K562 (cell line): ENCODE data around the gene KLB. TPM values are rescaled to one million over a fixed set of nuclear protein-coding genes. Genes with fewer than 3 reads are reported as not detected.

ENCODE experiments used
- BCOR ChIP-seq: fragments of 450-650 bp; IDR thresholded peaks from 2 replicates; pipeline ENCODE4 v1.6.1; 2016
- CC2D1A ChIP-seq: fragments of 450-650 bp; IDR thresholded peaks from 2 replicates; pipeline ENCODE4 v1.6.1; 2017; ENCODE audit warnings: mild to moderate bottlenecking
- CHCHD3 ChIP-seq: fragments of 250-450 bp; sonication (Bioruptor Pico); IDR thresholded peaks from 2 replicates; pipeline ENCODE4 v2.1.2; 2022; ENCODE audit warnings: mild to moderate bottlenecking
- CREB3 ChIP-seq: fragments of 450-650 bp; conservative IDR thresholded peaks from 2 replicates; pipeline ENCODE4 v1.6.1; 2016; ENCODE audit warnings: missing genetic modification characterization, low read depth, mild to moderate bottlenecking, missing compliant biosample characterization, moderate library complexity
- CSDE1 ChIP-seq, 2 experiments: fragments of 450-650 bp; IDR thresholded peaks; 2 replicates each; pipeline ENCODE4 v1.6.1; 2016; ENCODE audit warnings: mild to moderate bottlenecking in 1 of 2
- FOXJ2 ChIP-seq: fragments of 200-800 bp; sonication (Bioruptor generic); IDR thresholded peaks from 2 replicates; pipeline ENCODE4 v1.6.1; 2016; ENCODE audit warnings: missing genetic modification characterization, missing compliant biosample characterization
- JUNB ChIP-seq: fragments of 450-650 bp; formaldehyde crosslinking; conservative IDR thresholded peaks from 2 replicates; pipeline ENCODE4 v1.4.0; 2020; ENCODE audit warnings: mild to moderate bottlenecking
- NEUROD1 ChIP-seq: fragments of 150-350 bp; IDR thresholded peaks from 2 replicates; pipeline ENCODE4 v1.6.1; 2014; ENCODE audit warnings: borderline replicate concordance, low read length, low read depth; ENCODE audit not compliant: partially characterized antibody
- PHF8 ChIP-seq: fragments of 200-600 bp; sonication (generic); IDR thresholded peaks from 2 replicates; pipeline ENCODE4 v1.6.1; 2012; ENCODE audit warnings: mixed run types, mild to moderate bottlenecking, inconsistent platforms, low read length, moderate library complexity, borderline replicate concordance
- POLR2A ChIP-seq: fragments of 450-650 bp; conservative IDR thresholded peaks from 2 replicates; pipeline ENCODE4 v1.6.1; 2016
- RB1 ChIP-seq: fragments of 450-650 bp; IDR thresholded peaks from 2 replicates; pipeline ENCODE4 v1.6.1; 2017; ENCODE audit warnings: low read depth, mild to moderate bottlenecking
- SMARCE1 ChIP-seq: fragments of 450-650 bp; IDR thresholded peaks from 2 replicates; pipeline ENCODE4 v1.7.1; 2016; ENCODE audit warnings: mild to moderate bottlenecking
- U2AF2 ChIP-seq: fragments of 200-400 bp; formaldehyde crosslinking; optimal IDR thresholded peaks from 2 replicates; pipeline ENCODE3; 2017; ENCODE audit warnings: low read depth, mild to moderate bottlenecking, low read length
- XRCC5 ChIP-seq: fragments of 200-400 bp; formaldehyde crosslinking; IDR thresholded peaks from 2 replicates; pipeline ENCODE4 v1.6.1; 2017; ENCODE audit warnings: low read depth, mild to moderate bottlenecking, low read length
- ZNF133 ChIP-seq: fragments of 250-450 bp; sonication (Bioruptor Pico); IDR thresholded peaks from 2 replicates; pipeline ENCODE4 v1.4.0; 2020; ENCODE audit warnings: mild to moderate bottlenecking
- ZNF263 ChIP-seq: sonication (generic); formaldehyde crosslinking; IDR thresholded peaks from 2 replicates; pipeline ENCODE4 v1.8.0; 2022; ENCODE audit warnings: mild to moderate bottlenecking, missing genetic modification reagents, borderline replicate concordance
- ZNF395 ChIP-seq: fragments of 200-800 bp; sonication (Bioruptor generic); IDR thresholded peaks from 2 replicates; pipeline ENCODE4 v1.6.1; 2017; ENCODE audit warnings: missing genetic modification characterization, missing compliant biosample characterization
- ZNF408 ChIP-seq: fragments of 250-450 bp; sonication (Bioruptor Pico); IDR thresholded peaks from 2 replicates; pipeline ENCODE4 v1.4.0; 2020; ENCODE audit warnings: low read depth, mild to moderate bottlenecking, moderate library complexity
- ZNF445 ChIP-seq: fragments of 250-450 bp; sonication (Bioruptor Pico); IDR thresholded peaks from 2 replicates; pipeline ENCODE4 v1.4.0; 2020; ENCODE audit warnings: low read depth, mild to moderate bottlenecking, moderate library complexity
- ZNF57 ChIP-seq: fragments of 450-650 bp; formaldehyde crosslinking; IDR thresholded peaks from 2 replicates; pipeline ENCODE4 v1.4.0; 2020; ENCODE audit warnings: mild to moderate bottlenecking, moderate library complexity
- ZNF609 ChIP-seq: sonication (generic); formaldehyde crosslinking; IDR thresholded peaks from 2 replicates; pipeline ENCODE4 v1.8.1; 2023; ENCODE audit warnings: missing genetic modification reagents, mild to moderate bottlenecking, borderline replicate concordance
- polyA plus RNA-seq, 8 experiments: library from polyadenylated mRNA; depleted of rRNA in 4 of 8; stranded (reverse) in 5 of 8; unstranded in 3 of 8; fragments of >200 nt; fragmentation: Nextera tagmentation in 2 of 8; fragmentation: Illumina TruSeq in 1 of 8; extraction: Ambion mirVana in 2 of 8; extraction: Trizol in 1 of 8; gene quantifications; 2 replicates each; pipeline versions ENCODE4 v1.2.1 to v1.2.3, GENCODE V29; 2011 to 2014; ENCODE audit warnings: inconsistent platforms in 1 of 8, missing spikeins in 1 of 8
- total RNA-seq, 7 experiments: library from RNA; depleted of rRNA in 6 of 7; stranded (reverse); fragments of >200 nt in 6 of 7; fragmentation: Illumina TruSeq in 2 of 7; extraction: Trizol in 2 of 7; gene quantifications; 2 replicates each; pipeline versions ENCODE4 v1.2.1 to v1.2.3, GENCODE V29; 2011 to 2021; ENCODE audit warnings: low replicate concordance in 1 of 7

Gene KLB
- total and polyA plus RNA-seq, 9 of the 15 experiments (the other 6 are each of a cell fraction or from before 2014, with no cell fraction given) = 0.04 to 0.13 TPM; not detected in 7

- TF ChIP-seq ZNF609 (CRISPR knock-in tag) (no peak), JUNB (CRISPR knock-in tag) (peak; percentile 46; the same call in 1 of the 2 replicates), CHCHD3 (no peak), ZNF445 (CRISPR knock-in tag) (no peak), ZNF57 (CRISPR knock-in tag) (no peak), POLR2A (peak; percentile 86), CSDE1 (IDR thresholded peaks at IDR 0.05) (peak in 1 of 2 experiments; percentile 89; a peak in 2 of 4 replicates), ZNF395 (CRISPR knock-in tag) (peak; percentile 87), XRCC5 (0 out of 2 replicates have a peak, but pooled peaks have one; percentile 44), ZNF263 (CRISPR knock-in tag) (peak; percentile 79), CC2D1A (peak; percentile 57; the same call in 1 of the 2 replicates), BCOR (0 out of 2 replicates have a peak, but pooled peaks have one; percentile 19), U2AF2 (no peak), ZNF133 (CRISPR knock-in tag) (no peak), NEUROD1 (peak; percentile 74), SMARCE1 (peak; percentile 14; the same call in 1 of the 2 replicates), ZNF408 (CRISPR knock-in tag) (no peak), FOXJ2 (0 out of 2 replicates have a peak, but pooled peaks have one; percentile 18), CREB3 (tag) (peak; percentile 73; the same call in 1 of the 2 replicates), PHF8 (peak; percentile 84), RB1 (peak; percentile 98)
Observed at GRCh38 chr4:39365830-39366771, 40.6 kb upstream of the KLB start, which contains the start of gene RFC1 (continued).
